ENCODE results near the gene NAALADL2.

NAALADL2 gene

DNA sequence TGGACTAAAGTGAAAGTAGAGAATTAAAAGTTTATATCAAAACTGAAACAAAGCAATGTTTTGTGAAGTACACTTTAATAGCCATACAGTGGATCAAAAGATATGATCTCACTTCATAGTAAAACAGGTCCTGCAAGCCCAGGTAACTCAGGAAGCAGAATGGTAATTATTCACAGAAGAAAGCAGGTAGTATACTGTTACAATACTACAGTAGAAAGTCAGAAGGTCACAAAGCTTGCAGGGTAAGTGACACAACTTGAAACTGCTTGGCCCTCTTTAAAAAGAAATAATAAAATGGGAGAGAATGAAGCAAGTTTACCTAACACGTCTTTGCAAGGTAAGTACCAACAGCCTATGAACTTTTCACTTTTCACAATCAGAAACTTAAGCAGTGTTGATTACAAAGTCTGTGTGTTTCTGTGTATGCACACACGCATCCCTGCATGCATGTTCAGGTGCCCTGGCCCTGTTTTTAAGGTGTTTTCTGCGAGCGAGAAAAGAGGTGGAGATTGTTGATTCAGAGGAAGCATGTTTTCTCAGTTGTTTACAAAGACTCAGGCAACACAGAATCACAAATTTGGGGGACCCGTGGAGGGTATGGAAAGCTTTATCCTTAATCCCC is at the start of gene NAALADL2:
NAALADL2 (plus strand) TSS at position 221 of the 622 bp plus-strand sequence.
- DNase-seq (ENCODE audit: extremely low read depth in 1 of 2, low read depth in 1 of 2) = no peak

GRCh38 chr3:174810254-174810653 is 48.9 kb upstream of the NAALADL2 start:
- no peak for DNase-seq (ENCODE audit: extremely low read depth in 1 of 2, low read depth in 1 of 2)

GRCh38 chr3:174812172-174812862 is 46.8 kb upstream of the NAALADL2 start:
- no peak for DNase-seq (ENCODE audit: extremely low read depth in 1 of 2, low read depth in 1 of 2)

DNA sequence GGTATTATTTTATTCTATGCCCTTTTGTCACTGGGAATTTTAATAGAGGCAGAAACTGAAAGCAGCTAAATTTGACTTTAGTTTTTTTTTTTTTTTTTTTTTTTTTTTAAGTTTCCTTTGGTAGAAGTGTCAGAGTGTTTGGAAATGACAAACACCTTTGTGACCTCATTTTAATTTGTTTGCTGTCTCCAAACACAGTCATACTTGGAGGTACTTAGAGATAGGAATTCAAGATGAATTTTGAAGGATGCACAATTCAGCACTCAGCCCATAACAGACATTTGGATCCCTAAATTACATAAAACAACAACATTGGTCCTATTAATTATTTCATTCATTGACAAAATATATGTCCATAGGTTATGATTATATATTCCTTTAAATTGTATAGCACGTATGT is 43.4 kb upstream of the NAALADL2 start:
- DNase-seq (ENCODE audit: extremely low read depth in 1 of 2, low read depth in 1 of 2) = no peak

DNA sequence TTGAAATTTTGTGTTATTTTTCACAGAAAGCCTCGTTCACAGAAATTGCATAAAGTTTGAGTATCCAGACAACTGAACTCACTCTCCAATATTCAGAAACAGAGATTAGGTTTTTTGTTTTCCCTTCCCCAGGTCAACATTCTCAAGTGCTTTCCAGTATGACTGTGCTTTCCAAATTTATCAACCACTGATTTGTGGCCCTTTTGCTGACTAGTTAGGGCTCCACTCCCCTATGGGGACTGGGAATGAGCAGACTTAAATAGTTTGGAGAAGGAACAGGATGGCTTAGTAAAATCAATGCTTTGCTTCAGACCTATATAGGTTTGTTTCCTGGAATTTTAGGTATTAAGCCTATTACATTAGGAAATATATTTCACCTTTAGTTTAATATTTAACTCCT is 38.2 kb upstream of the NAALADL2 start:
- no peak for DNase-seq (ENCODE audit: extremely low read depth in 1 of 2, low read depth in 1 of 2)

- DNase-seq (ENCODE audit: extremely low read depth in 1 of 2, low read depth in 1 of 2) = no peak
Measured at GRCh38 chr3:174821477-174821876, 37.7 kb upstream of the NAALADL2 start.

DNA sequence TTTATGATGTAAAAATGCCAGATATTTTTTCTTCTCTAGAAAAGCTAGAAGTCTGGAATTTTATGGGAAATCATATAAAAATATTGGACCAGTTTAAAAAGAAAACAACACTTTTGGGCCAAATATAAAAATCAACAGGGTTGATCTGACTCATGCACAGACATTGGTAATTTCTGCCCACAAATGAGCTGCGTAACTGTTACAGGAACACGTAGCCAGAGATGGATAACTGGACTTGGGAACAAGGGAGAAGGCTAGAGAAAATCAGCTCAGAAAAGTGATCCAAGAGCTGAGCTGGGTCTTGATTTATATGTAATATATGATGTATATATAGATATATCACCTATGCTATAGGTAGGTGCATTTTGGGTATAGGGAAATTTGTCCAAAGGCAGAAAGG is 36.8 kb upstream of the NAALADL2 start:
- no peak for DNase-seq (ENCODE audit: extremely low read depth in 1 of 2, low read depth in 1 of 2)

GRCh38 chr3:174826069-174826468 is 33.1 kb upstream of the NAALADL2 start:
- DNase-seq (ENCODE audit: extremely low read depth in 1 of 2, low read depth in 1 of 2) = no peak

- no peak for DNase-seq (ENCODE audit: extremely low read depth in 1 of 2, low read depth in 1 of 2)
Measured at GRCh38 chr3:174844746-174845145, 14.4 kb upstream of the NAALADL2 start.

- no peak for DNase-seq (ENCODE audit: extremely low read depth in 1 of 2, low read depth in 1 of 2)
Measured at GRCh38 chr3:174846055-174846454, 13.1 kb upstream of the NAALADL2 start.

DNA sequence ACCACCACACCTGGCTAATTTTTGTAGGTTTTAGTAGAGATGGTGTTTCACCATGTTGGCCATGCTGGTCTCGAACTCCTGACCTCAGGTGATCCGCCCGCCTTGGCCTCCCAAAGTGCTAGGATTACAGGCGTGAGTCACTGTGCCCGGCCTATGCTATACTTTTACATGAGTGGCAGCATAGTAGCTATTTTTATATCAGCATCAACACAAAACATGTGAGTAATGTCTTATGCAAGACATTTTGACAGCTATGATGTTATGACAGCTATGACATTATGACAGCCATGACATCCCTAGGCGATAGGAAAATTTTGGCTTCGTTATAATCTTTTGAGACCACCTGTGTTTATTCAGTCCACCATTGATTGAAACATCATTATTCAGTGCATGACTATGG is 4.1 kb upstream of the NAALADL2 start:
- no peak for DNase-seq (ENCODE audit: extremely low read depth in 1 of 2, low read depth in 1 of 2)

GRCh38 chr3:174857301-174857700 is 1.8 kb upstream of the NAALADL2 start:
- no peak for DNase-seq (ENCODE audit: extremely low read depth in 1 of 2, low read depth in 1 of 2)

GRCh38 chr3:174858353-174858752 is 781 bp upstream of the NAALADL2 start:
- DNase-seq (ENCODE audit: extremely low read depth in 1 of 2, low read depth in 1 of 2) = no peak

- no peak for DNase-seq (ENCODE audit: extremely low read depth in 1 of 2, low read depth in 1 of 2)
Measured at GRCh38 chr3:174859756-174860155, 622 bp downstream of the NAALADL2 start.

GRCh38 chr3:174862101-174862500 is 3.0 kb downstream of the NAALADL2 start:
- DNase-seq (ENCODE audit: extremely low read depth in 1 of 2, low read depth in 1 of 2) = no peak

GRCh38 chr3:174862666-174863065 is 3.5 kb downstream of the NAALADL2 start:
- DNase-seq (ENCODE audit: extremely low read depth in 1 of 2, low read depth in 1 of 2) = no peak

GRCh38 chr3:174863488-174863887 is 4.4 kb downstream of the NAALADL2 start:
- no peak for DNase-seq (ENCODE audit: extremely low read depth in 1 of 2, low read depth in 1 of 2)

- DNase-seq (ENCODE audit: extremely low read depth in 1 of 2, low read depth in 1 of 2) = no peak
Measured at GRCh38 chr3:174869448-174869847, 10.3 kb downstream of the NAALADL2 start.

GRCh38 chr3:174873832-174874657 is 14.9 kb downstream of the NAALADL2 start:
- no peak for DNase-seq (ENCODE audit: extremely low read depth in 1 of 2, low read depth in 1 of 2)

DNA sequence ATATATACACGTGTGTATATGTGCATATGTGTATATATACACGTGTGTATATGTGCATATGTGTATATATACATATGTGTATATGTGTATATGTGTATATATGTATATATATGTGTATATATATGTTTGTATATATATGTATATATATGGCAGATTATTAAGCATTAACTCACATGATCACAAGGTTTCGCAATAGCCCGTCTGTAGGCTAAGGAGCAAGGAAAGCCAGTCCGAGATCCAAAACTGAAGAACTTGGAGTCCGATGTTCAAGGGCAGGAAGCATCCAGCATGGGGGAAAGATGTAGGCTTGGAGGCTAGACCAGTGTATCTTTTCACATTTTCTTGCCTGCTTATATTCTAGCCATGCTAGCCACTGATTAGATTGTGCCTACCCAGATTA is 23.7 kb downstream of the NAALADL2 start:
- no peak for DNase-seq (ENCODE audit: extremely low read depth in 1 of 2, low read depth in 1 of 2)

DNA sequence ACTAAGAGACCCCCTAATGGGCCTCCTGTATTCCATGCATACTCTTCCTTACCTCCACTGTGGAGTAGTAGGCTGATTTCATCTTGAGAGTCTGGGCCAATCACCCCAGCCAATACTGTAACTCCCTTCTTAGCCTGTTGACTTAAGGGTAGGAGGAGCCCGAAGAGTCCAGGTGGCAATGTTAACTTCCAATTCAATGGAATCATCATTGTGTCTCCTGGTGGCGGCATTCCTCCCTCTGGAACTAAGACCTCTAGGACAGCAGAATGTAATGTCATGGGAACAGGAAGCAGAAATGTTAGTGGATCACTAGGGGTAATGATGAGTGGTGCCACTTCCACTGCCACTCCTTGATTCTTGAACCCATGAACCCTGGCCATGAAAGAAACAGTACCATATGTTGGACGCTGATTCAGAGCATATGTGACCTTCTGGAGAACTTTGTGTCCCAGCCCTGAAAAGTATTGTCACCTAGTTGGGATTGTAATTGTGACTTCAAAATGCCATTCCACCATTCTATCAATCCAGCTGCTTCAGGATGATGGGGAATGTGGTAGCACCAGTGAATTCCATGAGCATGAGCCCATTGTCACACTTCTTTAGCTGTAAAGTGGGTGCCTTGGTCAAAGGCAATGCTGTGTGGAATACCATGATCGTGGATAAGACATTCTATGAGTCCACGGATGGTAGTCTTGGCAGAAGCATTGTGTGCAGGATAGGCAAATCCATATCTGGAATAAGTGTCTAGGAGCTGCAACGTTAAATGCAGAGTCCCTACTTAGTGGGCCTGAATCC is 24.9 kb downstream of the NAALADL2 start:
- no peak for DNase-seq (ENCODE audit: extremely low read depth in 1 of 2, low read depth in 1 of 2)
